HG03460 (cell line): ENCODE data around the gene ZBTB34.
A peak's percentile ranks its signal among the peaks of the same experiment; 100 is the strongest.

Experiments
- ATAC-seq: cut with Tn5 transposase; IDR thresholded peaks from one replicate; pipeline ENCODE4 v1.9.1; 2021; ENCODE audit not compliant: unreplicated experiment

Gene ZBTB34

GRCh38 chr9:126875756-126876510, 15.5 kb downstream of the ZBTB34 start:
- ATAC-seq = no peak

GRCh38 chr9:126876531-126876930, 16.1 kb downstream of the ZBTB34 start:
- no peak for ATAC-seq

- ATAC-seq = no peak
Measured at GRCh38 chr9:126877418-126877817, 17.0 kb downstream of the ZBTB34 start.

GRCh38 chr9:126879288-126879687, 18.8 kb downstream of the ZBTB34 start:
- ATAC-seq = no peak

GRCh38 chr9:126880226-126880946, 19.9 kb downstream of the ZBTB34 start:
- ATAC-seq = no peak

GRCh38 chr9:126880947-126881332, 20.5 kb downstream of the ZBTB34 start:
- ATAC-seq = no peak

GRCh38 chr9:126882746-126883145, 22.3 kb downstream of the ZBTB34 start:
- no peak for ATAC-seq

- no peak for ATAC-seq
Measured at GRCh38 chr9:126883636-126884035, 23.2 kb downstream of the ZBTB34 start.

- ATAC-seq = no peak
Measured at GRCh38 chr9:126885131-126885641, 24.7 kb downstream of the ZBTB34 start.

GRCh38 chr9:126886034-126886822, 25.8 kb downstream of the ZBTB34 start:
- no peak for ATAC-seq

- ATAC-seq = no peak
Measured at GRCh38 chr9:126886897-126887296, 26.5 kb downstream of the ZBTB34 start.

GRCh38 chr9:126891676-126892075, 31.2 kb downstream of the ZBTB34 start:
- ATAC-seq = no peak

- ATAC-seq = no peak
Measured at GRCh38 chr9:126893079-126893478, 32.6 kb downstream of the ZBTB34 start.

GRCh38 chr9:126894052-126894603, 33.7 kb downstream of the ZBTB34 start:
- ATAC-seq = no peak

GRCh38 chr9:126902210-126902609, 41.8 kb downstream of the ZBTB34 start:
- no peak for ATAC-seq

GRCh38 chr9:126904586-126904985, 44.1 kb downstream of the ZBTB34 start:
- ATAC-seq = no peak

GRCh38 chr9:126906091-126906490, 45.7 kb downstream of the ZBTB34 start:
- ATAC-seq = no peak

GRCh38 chr9:126907058-126907457, 46.6 kb downstream of the ZBTB34 start:
- ATAC-seq = no peak

GRCh38 chr9:126914458-126915280, 54.2 kb downstream of the ZBTB34 start, which contains the start of gene RALGPS1:
TSS of gene RALGPS1 (plus strand) at chr9:126914782. CDS start at chr9:126962290, 47,508 bp downstream.
- peak; percentile 97 for ATAC-seq

GRCh38 chr9:126915281-126915816, 54.9 kb downstream of the ZBTB34 start:
- no peak for ATAC-seq
